Stimulated activated CD4-positive, alpha-beta T cell treated with anti-CD3 and anti-CD28 coated beads, Interleukin-12 subunit alpha, Interleukin-12 subunit beta, amount 100 ng/mL, for 24 hours (primary cell): ENCODE results near the gene AVL9.
"Not testable (repeated sequence)": the region's sequence is repeated elsewhere in the genome, so short reads cannot be mapped to it uniquely, and the experiment has no call there.

Experiments
- DNase-seq, 2 experiments: peaks; one replicate each; pipeline ENCODE4 v3.0.0-alpha.2; 2020; ENCODE audit warnings: low read depth in 2 of 2

Gene AVL9

GRCh38 chr7:32637611-32638010 is 142.3 kb downstream of the AVL9 start:
- not testable (repeated sequence) for DNase-seq
